Stomach (tissue), 4 donors: ENCODE measurements around the gene VPS4B.

Experiments
- CTCF ChIP-seq, 7 experiments: fragments of 450-650 bp in 4 of 7; fragments of 200-600 bp in 3 of 7; sonication (generic) in 3 of 7; IDR thresholded peaks; one replicate each; pipeline ENCODE4 v1.5.1; 2016 to 2019; ENCODE audit warnings: antibody characterized with exemption in 7 of 7, control low read depth in 2 of 7, mild to moderate bottlenecking in 1 of 7
- POLR2A ChIP-seq, 4 donors: fragments of 450-650 bp; IDR thresholded peaks; one replicate each; pipeline ENCODE4 v1.6.1; 2016; ENCODE audit warnings: antibody characterized with exemption in 4 of 4, control low read depth in 2 of 4, mild to moderate bottlenecking in 1 of 4, moderate library complexity in 1 of 4
- POLR2AphosphoS5 ChIP-seq, 3 donors: sonication (generic); formaldehyde crosslinking; IDR thresholded peaks; one replicate each; pipeline ENCODE4 v1.6.1; 2016; ENCODE audit warnings: antibody characterized with exemption in 3 of 3

GRCh38 chr18:63433334-63433866, 11.1 kb upstream of the VPS4B start:
- TF ChIP-seq POLR2A (IDR thresholded peaks at IDR 0.05), result no peak
- TF ChIP-seq CTCF (IDR thresholded peaks at IDR 0.05), result no peak
- TF ChIP-seq POLR2AphosphoS5 (IDR thresholded peaks at IDR 0.05), result no peak
